NB4 (cell line): ENCODE measurements around the gene ADNP.

ENCODE experiments used
- DNase-seq: peaks from one replicate; pipeline ENCODE4 v3.0.0; 2010; ENCODE audit warnings: low read depth
- H3K4me3 ChIP-seq: one replicate; pipeline ENCODE4 v1.5.1; 2011; ENCODE audit warnings: mild to moderate bottlenecking, low read depth, low read length, moderate library complexity
- MYC ChIP-seq: IDR thresholded peaks from 2 replicates; pipeline ENCODE4 v1.6.1; 2011; ENCODE audit warnings: low read depth, low read length
- POLR2A ChIP-seq: IDR thresholded peaks from 2 replicates; pipeline ENCODE4 v1.6.1; 2011; ENCODE audit warnings: mild to moderate bottlenecking; ENCODE audit not compliant: insufficient read length; ENCODE audit errors: extremely low read depth
- TF ChIP-seq, protein P1 (sequence below): IDR thresholded peaks from 2 replicates; pipeline ENCODE4 v1.6.1; 2011; ENCODE audit warnings: low read depth, low read length
- TF ChIP-seq, protein P2 (sequence below): IDR thresholded peaks from one replicate; pipeline ENCODE4 v1.5.1; 2012; ENCODE audit warnings: low read depth, low read length

ADNP gene

DNA sequence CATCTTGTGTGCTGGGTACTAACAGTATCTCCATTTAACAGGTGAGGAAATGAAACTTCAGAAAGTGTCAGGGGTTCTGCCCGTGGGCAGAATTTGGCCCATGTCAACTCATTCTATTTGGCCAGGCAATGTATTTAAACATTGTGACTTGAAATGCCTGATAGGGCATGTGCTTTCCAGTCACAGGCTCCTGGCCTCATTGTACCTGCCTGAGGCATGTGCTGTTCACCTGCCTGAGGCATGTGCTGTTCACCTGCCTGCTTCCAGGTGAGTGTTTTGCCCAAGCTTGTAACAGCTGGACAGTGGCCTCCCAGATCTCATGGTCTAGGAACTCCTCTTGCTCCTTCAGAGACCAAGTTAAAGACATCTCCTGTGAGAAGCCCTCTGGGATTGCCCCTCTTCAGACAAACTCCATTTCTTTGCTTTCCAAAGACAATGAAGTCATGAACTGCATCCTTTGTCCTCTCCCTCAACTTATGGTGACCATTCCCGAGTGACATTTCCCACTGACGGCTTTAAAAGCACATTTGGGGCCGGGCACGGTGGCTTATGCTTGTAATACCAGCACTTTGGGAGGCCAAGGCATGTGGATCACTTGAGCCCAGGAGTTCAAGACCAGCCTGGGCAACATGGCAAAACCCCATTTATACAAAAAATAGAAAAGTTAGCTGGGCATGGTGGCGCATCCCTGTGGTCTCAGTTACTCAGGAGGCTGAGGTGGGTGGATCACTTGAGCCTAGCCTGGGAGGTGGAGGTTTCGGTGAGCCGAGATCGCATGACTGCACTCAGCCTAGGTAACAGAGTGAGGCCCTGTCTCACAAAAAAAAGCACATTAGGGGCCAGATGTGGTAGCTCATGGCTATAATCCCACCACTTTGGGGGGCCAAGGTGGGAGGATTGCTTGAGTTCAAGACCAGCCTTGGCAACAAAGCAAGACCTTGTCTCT, 87.6 kb downstream of the ADNP start:
- no peak for TF ChIP-seq POLR2A
- TF ChIP-seq, protein P1, sequence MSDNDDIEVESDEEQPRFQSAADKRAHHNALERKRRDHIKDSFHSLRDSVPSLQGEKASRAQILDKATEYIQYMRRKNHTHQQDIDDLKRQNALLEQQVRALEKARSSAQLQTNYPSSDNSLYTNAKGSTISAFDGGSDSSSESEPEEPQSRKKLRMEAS: no peak
- no peak for TF ChIP-seq MYC
- TF ChIP-seq, protein P2, sequence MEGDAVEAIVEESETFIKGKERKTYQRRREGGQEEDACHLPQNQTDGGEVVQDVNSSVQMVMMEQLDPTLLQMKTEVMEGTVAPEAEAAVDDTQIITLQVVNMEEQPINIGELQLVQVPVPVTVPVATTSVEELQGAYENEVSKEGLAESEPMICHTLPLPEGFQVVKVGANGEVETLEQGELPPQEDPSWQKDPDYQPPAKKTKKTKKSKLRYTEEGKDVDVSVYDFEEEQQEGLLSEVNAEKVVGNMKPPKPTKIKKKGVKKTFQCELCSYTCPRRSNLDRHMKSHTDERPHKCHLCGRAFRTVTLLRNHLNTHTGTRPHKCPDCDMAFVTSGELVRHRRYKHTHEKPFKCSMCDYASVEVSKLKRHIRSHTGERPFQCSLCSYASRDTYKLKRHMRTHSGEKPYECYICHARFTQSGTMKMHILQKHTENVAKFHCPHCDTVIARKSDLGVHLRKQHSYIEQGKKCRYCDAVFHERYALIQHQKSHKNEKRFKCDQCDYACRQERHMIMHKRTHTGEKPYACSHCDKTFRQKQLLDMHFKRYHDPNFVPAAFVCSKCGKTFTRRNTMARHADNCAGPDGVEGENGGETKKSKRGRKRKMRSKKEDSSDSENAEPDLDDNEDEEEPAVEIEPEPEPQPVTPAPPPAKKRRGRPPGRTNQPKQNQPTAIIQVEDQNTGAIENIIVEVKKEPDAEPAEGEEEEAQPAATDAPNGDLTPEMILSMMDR: no peak
- no peak for DNase-seq
- no peak overlapping the region for H3K4me3 ChIP-seq

DNA sequence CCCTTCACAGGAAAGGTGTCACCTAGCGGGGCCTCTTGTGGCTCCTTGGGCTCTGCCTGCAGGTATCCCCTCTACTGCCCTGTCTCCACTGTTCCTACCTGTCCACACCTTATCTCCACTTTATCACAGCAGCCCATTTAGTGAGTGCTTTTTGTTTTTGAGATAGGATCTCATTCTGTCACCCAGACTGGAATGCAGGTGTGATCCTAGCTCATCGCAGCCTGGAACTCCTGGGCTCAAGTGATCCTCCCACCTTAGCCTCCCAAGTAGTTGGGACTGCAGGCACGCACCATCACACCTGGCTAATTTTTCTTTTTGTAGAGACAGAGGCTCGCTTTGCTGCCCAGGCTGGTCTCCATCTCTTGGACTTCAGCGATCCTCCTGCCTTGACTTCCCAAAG, 88.4 kb downstream of the ADNP start:
- TF ChIP-seq POLR2A (no peak), MYC (no peak)
- TF ChIP-seq, protein P1: no peak
- TF ChIP-seq, protein P2: no peak
- no peak for DNase-seq
- H3K4me3 ChIP-seq: no peak overlapping the region
